NB4 (cell line): ENCODE results near the gene LRRC8C.

Source experiments
- POLR2A ChIP-seq: IDR thresholded peaks from 2 replicates; pipeline ENCODE4 v1.6.1; 2011; ENCODE audit warnings: mild to moderate bottlenecking; ENCODE audit not compliant: insufficient read length; ENCODE audit errors: extremely low read depth
- TF ChIP-seq, protein P1 (sequence below): IDR thresholded peaks from one replicate; pipeline ENCODE4 v1.5.1; 2012; ENCODE audit warnings: low read depth, low read length

DNA sequence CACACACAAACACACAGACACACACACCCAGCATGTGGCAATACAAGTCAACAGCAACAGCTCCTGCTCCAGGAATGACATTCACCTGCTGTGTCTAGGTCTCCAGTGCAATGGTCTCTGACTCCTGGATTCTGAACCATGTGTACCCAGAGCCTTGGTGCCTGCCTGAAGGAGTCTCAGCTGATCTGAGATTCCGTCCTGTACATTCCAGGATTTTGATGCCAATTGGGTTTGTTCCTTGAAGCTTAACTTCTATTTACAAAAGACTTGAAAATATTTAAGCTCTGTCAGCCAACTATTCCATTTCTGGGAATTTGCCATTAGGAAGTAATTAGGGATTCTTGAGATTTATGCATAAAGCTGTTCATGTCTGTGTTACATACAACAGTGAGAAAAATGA is 102.6 kb downstream of the LRRC8C start:
- TF ChIP-seq, protein P1, sequence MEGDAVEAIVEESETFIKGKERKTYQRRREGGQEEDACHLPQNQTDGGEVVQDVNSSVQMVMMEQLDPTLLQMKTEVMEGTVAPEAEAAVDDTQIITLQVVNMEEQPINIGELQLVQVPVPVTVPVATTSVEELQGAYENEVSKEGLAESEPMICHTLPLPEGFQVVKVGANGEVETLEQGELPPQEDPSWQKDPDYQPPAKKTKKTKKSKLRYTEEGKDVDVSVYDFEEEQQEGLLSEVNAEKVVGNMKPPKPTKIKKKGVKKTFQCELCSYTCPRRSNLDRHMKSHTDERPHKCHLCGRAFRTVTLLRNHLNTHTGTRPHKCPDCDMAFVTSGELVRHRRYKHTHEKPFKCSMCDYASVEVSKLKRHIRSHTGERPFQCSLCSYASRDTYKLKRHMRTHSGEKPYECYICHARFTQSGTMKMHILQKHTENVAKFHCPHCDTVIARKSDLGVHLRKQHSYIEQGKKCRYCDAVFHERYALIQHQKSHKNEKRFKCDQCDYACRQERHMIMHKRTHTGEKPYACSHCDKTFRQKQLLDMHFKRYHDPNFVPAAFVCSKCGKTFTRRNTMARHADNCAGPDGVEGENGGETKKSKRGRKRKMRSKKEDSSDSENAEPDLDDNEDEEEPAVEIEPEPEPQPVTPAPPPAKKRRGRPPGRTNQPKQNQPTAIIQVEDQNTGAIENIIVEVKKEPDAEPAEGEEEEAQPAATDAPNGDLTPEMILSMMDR, result no peak
- no peak for TF ChIP-seq POLR2A
